Peyer's patch (tissue), 4 donors: ENCODE measurements around the gene OSBPL6.
"Not testable (repeated sequence)": the region's sequence is repeated elsewhere in the genome, so short reads cannot be mapped to it uniquely, and the experiment has no call there.

Experiments
- CTCF ChIP-seq, 6 experiments: fragments of 450-650 bp in 4 of 6; fragments of 200-600 bp in 2 of 6; sonication (generic) in 1 of 6; IDR thresholded peaks; one replicate each; pipeline ENCODE4 v1.5.1; 2017 to 2019; ENCODE audit warnings: antibody characterized with exemption in 6 of 6, mild to moderate bottlenecking in 3 of 6, moderate library complexity in 1 of 6
- POLR2A ChIP-seq, 2 donors: fragments of 450-650 bp; IDR thresholded peaks; one replicate each; pipeline ENCODE4 v1.5.1; 2017; ENCODE audit warnings: antibody characterized with exemption in 2 of 2, mild to moderate bottlenecking in 2 of 2, moderate library complexity in 2 of 2

- not testable (repeated sequence) for TF ChIP-seq CTCF, POLR2A (IDR thresholded peaks at IDR 0.05)
Measured at GRCh38 chr2:178323331-178323730, 129.0 kb downstream of the OSBPL6 start.
